Mucosa of descending colon (tissue), 3 donors: Measurements from ENCODE around the gene HMG20A. TPM values are rescaled to one million over a fixed set of nuclear protein-coding genes. Genes with fewer than 3 reads are reported as not detected.

ENCODE experiments used
- ATAC-seq: fragments of 200-7000 bp; cut with Tn5 transposase; one replicate; pipeline ENCODE4 v1.9.1; 2020; ENCODE audit warnings: mild to moderate bottlenecking, moderate library complexity
- DNase-seq, 3 donors: peaks; one replicate each; pipeline ENCODE4 v3.0.0-alpha.2; 2020
- H3K36me3 ChIP-seq: fragments of 200-600 bp; one replicate; pipeline ENCODE4 v1.8.0; 2021; ENCODE audit warnings: low read depth, mild to moderate bottlenecking
- H3K4me1 ChIP-seq: fragments of 200-600 bp; one replicate; pipeline ENCODE4 v1.8.0; 2021; ENCODE audit warnings: low read depth, mild to moderate bottlenecking
- H3K4me3 ChIP-seq: fragments of 200-600 bp; one replicate; pipeline ENCODE4 v1.8.0; 2021; ENCODE audit warnings: mild to moderate bottlenecking
- H3K9me3 ChIP-seq: fragments of 200-600 bp; one replicate; pipeline ENCODE4 v1.8.0; 2021; ENCODE audit warnings: mild to moderate bottlenecking
- CTCF ChIP-seq: fragments of 200-600 bp; IDR thresholded peaks from one replicate; pipeline ENCODE4 v1.8.0; 2022; ENCODE audit warnings: antibody characterized with exemption, mild to moderate bottlenecking
- intact Hi-C, 2 donors: fragments of 100-400 bp; cut with DNase I in 1 of 2; cut with micrococcal nuclease in 1 of 2; formaldehyde crosslinking; loops; one replicate each; pipeline versions ENCODE4 v1.11.0 to v1.11.1; 2022; cut with DNase I, micrococcal nuclease
- total RNA-seq, 3 donors: library from RNA; stranded (reverse); fragmentation: NEBNext Ultra II Directional in 2 of 3; extraction: Animal tissue kit (Norgen Biotek cat#: 25700) in 2 of 3; gene quantifications; one replicate each; pipeline versions ENCODE4 v1.2.1 to v1.2.4, GENCODE V29; 2021 to 2023
- donor health status: DM: no; HTN: no; CAD: no; lungs with moderate emphysema.
- donor health status: DM: no; HTN: no; CAD: no.
- donor health status: DM: no; HTN: yes; CAD: no.

The HMG20A gene
- total RNA-seq, 3 donors from 2014 or later, result 27.5 to 37.1 (median 34.7) TPM

GRCh38 chr15:77533578-77534430 is 113.1 kb downstream of the HMG20A start:
- H3K36me3 ChIP-seq, result no peaks in the 10 kb centered on the region
- H3K9me3 ChIP-seq, result no peaks in the 10 kb centered on the region
- ATAC-seq, result no peak
- intact Hi-C loops, result no loop called here
- H3K4me3 ChIP-seq, result no peak overlapping the region
- no peak for TF ChIP-seq CTCF
- no peak for DNase-seq
- peaks cover 7% of the 10 kb centered on the region for H3K4me1 ChIP-seq

Other genes with a start within 250 kb of the HMG20A start
- gene PEAK1, start 784 bp upstream of the HMG20A start, total RNA-seq, result 10 to 100 TPM; 47.9 to 75.3 (median 65.7) TPM
- gene LINGO1, start 212.0 kb downstream of the HMG20A start, total RNA-seq, result 1 to 10 TPM; 1.8 to 2.6 (median 1.9) TPM